Natural killer cell (primary cell): ENCODE data around the gene CDKN1C. TPM values are rescaled to one million over a fixed set of nuclear protein-coding genes. Genes with fewer than 3 reads are reported as not detected.

Experiments
- ATAC-seq, 3 donors: fragments of 150-1000 bp in 2 of 3; fragments of 200-7000 bp in 1 of 3; cut with Tn5 transposase; 1 replicate in 1 of 3; 2 replicates in 2 of 3; pipeline ENCODE4 v1.10.0; 2021; ENCODE audit warnings: mild to moderate bottlenecking in 2 of 3, moderate library complexity in 2 of 3
- DNase-seq, 2 donors: peaks; one replicate each; pipeline versions ENCODE4 v3.0.0 to v3.0.0-alpha.2; 2013 to 2021; ENCODE audit warnings: mixed read lengths in 1 of 2
- H3K27ac ChIP-seq: one replicate; pipeline ENCODE4 v1.5.1; 2013; ENCODE audit warnings: mild to moderate bottlenecking, low read length
- H3K27me3 ChIP-seq: one replicate; pipeline ENCODE4 v1.6.1; 2013; ENCODE audit warnings: low read length; ENCODE audit not compliant: control insufficient read depth, insufficient read depth
- H3K36me3 ChIP-seq: one replicate; pipeline ENCODE4 v1.6.1; 2013; ENCODE audit warnings: low read length; ENCODE audit not compliant: control insufficient read depth, insufficient read depth
- H3K4me1 ChIP-seq: one replicate; pipeline ENCODE4 v1.6.1; 2013; ENCODE audit warnings: low read length; ENCODE audit not compliant: control insufficient read depth, insufficient read depth
- H3K4me3 ChIP-seq: one replicate; pipeline ENCODE4 v1.5.1; 2013; ENCODE audit warnings: low read length
- H3K9me3 ChIP-seq: one replicate; pipeline ENCODE4 v1.6.1; 2013; ENCODE audit warnings: low read length; ENCODE audit not compliant: control insufficient read depth, insufficient read depth
- H3K27ac Mint-ChIP-seq, 2 donors: one replicate each; pipeline ENCODE4 v1.8.0; 2022; ENCODE audit warnings: mild to moderate bottlenecking in 2 of 2, mixed read lengths in 2 of 2, moderate library complexity in 1 of 2
- H3K27me3 Mint-ChIP-seq, 2 donors: one replicate each; pipeline ENCODE4 v1.8.0; 2022; ENCODE audit warnings: low read depth in 2 of 2, mixed read lengths in 2 of 2
- H3K36me3 Mint-ChIP-seq: one replicate; pipeline ENCODE4 v1.8.0; 2022; ENCODE audit warnings: mixed read lengths
- H3K4me1 Mint-ChIP-seq, 2 donors: one replicate each; pipeline ENCODE4 v1.8.0; 2022; ENCODE audit warnings: mixed read lengths in 2 of 2
- H3K4me3 Mint-ChIP-seq: one replicate; pipeline ENCODE4 v1.8.0; 2022; ENCODE audit warnings: mild to moderate bottlenecking, moderate library complexity, mixed read lengths
- H3K9me3 Mint-ChIP-seq, 2 donors: one replicate each; pipeline ENCODE4 v1.8.0; 2022; ENCODE audit warnings: mixed read lengths in 2 of 2
- CTCF ChIP-seq: fragments of 200-600 bp; IDR thresholded peaks from one replicate; pipeline ENCODE4 v1.8.0; 2022; ENCODE audit warnings: antibody characterized with exemption
- WGBS: methylation state at CpG from one replicate; pipeline ENCODE4 v1.1.7; 2013; ENCODE audit warnings: missing lambda C conversion rate; ENCODE audit not compliant: insufficient coverage; 5-methylcytosine and 5-hydroxymethylcytosine counted together
- intact Hi-C: fragments of 100-400 bp; cut with micrococcal nuclease; formaldehyde crosslinking; loops from one replicate; pipeline ENCODE4 v1.14.2; 2022
- total RNA-seq, 4 donors: library from RNA; stranded (reverse); fragments of 120-200 nt in 1 of 4; gene quantifications; one replicate each; pipeline versions ENCODE4 v1.2.3 to v1.2.4, GENCODE V29; 2013 to 2022

CDKN1C gene
- total RNA-seq, 3 donors from 2014 or later (not counting 1 experiment from before 2014, with no cell fraction given), result 2.6 to 27.9 (median 6.3) TPM

GRCh38 chr11:2834503-2835273 lies 50.9 kb downstream of the CDKN1C start:
- 91% methylated on average over 16 of the region's 16 CpGs for WGBS
- H3K4me3 Mint-ChIP-seq, result no peak overlapping the region
- Histone ChIP-seq H3K9me3 (no peaks in the 10 kb centered on the region), H3K36me3 (no peaks in the 10 kb centered on the region), H3K27ac (no peak overlapping the region), H3K27me3 (no peaks in the 10 kb centered on the region), H3K4me1 (no peaks in the 10 kb centered on the region), H3K4me3 (no peak overlapping the region)
- H3K27ac Mint-ChIP-seq, result no peak overlapping the region
- H3K9me3 Mint-ChIP-seq, result no peaks in the 10 kb centered on the region
- peaks cover 0 to 10% of the 10 kb centered on the region in 2 donors for H3K27me3 Mint-ChIP-seq
- no peaks in the 10 kb centered on the region for H3K36me3 Mint-ChIP-seq
- no peak for DNase-seq
- TF ChIP-seq CTCF, result no peak
- H3K4me1 Mint-ChIP-seq, result no peaks in the 10 kb centered on the region
- intact Hi-C loops, result no loop called here
- ATAC-seq, result no peak

GRCh38 chr11:2833716-2834502 lies 51.7 kb downstream of the CDKN1C start:
- H3K36me3 Mint-ChIP-seq, result peaks cover 4% of the 10 kb centered on the region
- H3K4me1 ChIP-seq, result no peaks in the 10 kb centered on the region
- H3K4me3 ChIP-seq, result no peak overlapping the region
- no peak overlapping the region for H3K27ac ChIP-seq
- H3K4me1 Mint-ChIP-seq, result no peaks in the 10 kb centered on the region
- 86% methylated on average over 19 of the region's 19 CpGs for WGBS
- intact Hi-C loops, result no loop called here
- no peaks in the 10 kb centered on the region for H3K9me3 ChIP-seq
- no peaks in the 10 kb centered on the region for H3K36me3 ChIP-seq
- no peak for TF ChIP-seq CTCF
- H3K27me3 ChIP-seq, result no peaks in the 10 kb centered on the region
- H3K27ac Mint-ChIP-seq, result no peak overlapping the region
- peaks cover 2 to 10% of the 10 kb centered on the region in 2 donors for H3K27me3 Mint-ChIP-seq
- DNase-seq (no peak), ATAC-seq (no peak)
- no peak overlapping the region for H3K4me3 Mint-ChIP-seq
- H3K9me3 Mint-ChIP-seq, result peaks cover 2 to 3% of the 10 kb centered on the region in 2 donors

Other genes with a start within 250 kb of the CDKN1C start
- under 1 TPM; 0.72 to 0.78 (median 0.75) TPM for gene KCNQ1OT1, start 185.8 kb downstream of the CDKN1C start, total RNA-seq
- 1 to 10 TPM in 2 of 3 donors, under 1 TPM in 1; 0.79 to 3.2 (median 2.2) TPM for gene PHLDA2, start 43.6 kb upstream of the CDKN1C start, total RNA-seq
- gene NAP1L4, start 106.6 kb upstream of the CDKN1C start, total RNA-seq, result 100 to 1,000 TPM; 219 to 244 (median 237) TPM
- gene CARS1, start 171.6 kb upstream of the CDKN1C start, total RNA-seq, result 10 to 100 TPM; 47.9 to 51.3 (median 50.3) TPM